K562 (cell line): ENCODE results near the gene COL26A1. TPM values are rescaled to one million over a fixed set of nuclear protein-coding genes. Genes with fewer than 3 reads are reported as not detected.

ENCODE experiments used
- ATAC-seq: fragments of 200-7000 bp; cut with Tn5 transposase; 3 replicates; pipeline ENCODE4 v1.9.1; 2020; ENCODE audit warnings: moderate library complexity
- BruUV-seq: library from RNA; stranded (reverse); fragments of 400-500 nt; replicated peaks from 2 replicates; lab custom pipeline; 2021; lab: Mats Ljungman, UMichigan
- CTCF ChIA-PET: fragments of 300-600 bp; formaldehyde crosslinking; extraction: SDS; loops from one replicate; lab custom pipeline; 2021; ENCODE audit warnings: low intra/inter-chr PET ratio; lab: Yijun Ruan, JAX
- POLR2A ChIA-PET: fragments of 300-600, 350-650 bp; sonication (Branson Sonifier 250); formaldehyde crosslinking; extraction: SDS; loops from one replicate; lab custom pipeline; 2021; ENCODE audit warnings: antibody characterized with exemption, inconsistent platforms; lab: Yijun Ruan, JAX
- DNase-seq, 4 experiments: peaks; one replicate each; pipeline versions ENCODE4 v3.0.0 to v3.0.0-alpha.2; 2011 to 2018; ENCODE audit warnings: low spot score in 3 of 4, mixed read lengths in 3 of 4; ENCODE audit errors: extremely low read depth in 1 of 4
- FAIRE-seq: peaks from 2 replicates; lab custom pipeline; 2011; peaks lifted over from hg19 to GRCh38; lab: Jason Lieb, UNC
- H2AFZ ChIP-seq: 2 replicates; pipeline ENCODE4 v1.6.0; 2011; ENCODE audit warnings: low read depth, low read length, control low read depth, inconsistent platforms
- H3K27ac ChIP-seq: fragments of 200-600 bp; 3 replicates; pipeline ENCODE4 v1.8.0; 2011; ENCODE audit warnings: low read depth, mild to moderate bottlenecking, control low read depth, inconsistent platforms, low read length, moderate library complexity, mixed read lengths; ENCODE audit errors: extremely low read depth
- H3K27me3 ChIP-seq, 2 experiments: fragments of 300-600 bp in 1 of 2; 2 replicates in 1 of 2; 3 replicates in 1 of 2; pipeline versions ENCODE4 v1.6.0 to v1.8.0; 2011; ENCODE audit warnings: inconsistent platforms in 2 of 2, low read length in 2 of 2, mild to moderate bottlenecking in 1 of 2, mixed read lengths in 1 of 2, moderate library complexity in 1 of 2; ENCODE audit not compliant: control insufficient read depth in 2 of 2, insufficient read depth in 2 of 2
- H3K36me3 ChIP-seq: fragments of 300-600 bp; 3 replicates; pipeline ENCODE4 v1.8.0; 2011; ENCODE audit warnings: mild to moderate bottlenecking, low read length, inconsistent platforms; ENCODE audit not compliant: control insufficient read depth, insufficient read depth
- H3K4me1 ChIP-seq, 2 experiments: fragments of 200-600 bp in 1 of 2; replicated peaks in 1 of 2; 2 replicates in 1 of 2; 3 replicates in 1 of 2; pipeline versions ENCODE4 v1.5.1 to v1.8.0; 2011; ENCODE audit warnings: inconsistent platforms in 2 of 2, low read length in 2 of 2, mild to moderate bottlenecking in 1 of 2, mixed read lengths in 1 of 2, moderate library complexity in 1 of 2; ENCODE audit not compliant: control insufficient read depth in 2 of 2, insufficient read depth in 2 of 2
- H3K4me2 ChIP-seq: 2 replicates; pipeline ENCODE4 v1.6.1; 2011; ENCODE audit warnings: low read length, control low read depth, inconsistent platforms, mixed read lengths; ENCODE audit not compliant: insufficient read depth
- H3K4me3 ChIP-seq: fragments of 200-600 bp; sonication (generic), shearing (Covaris generic); 2 replicates; pipeline ENCODE4 v1.5.1; 2016; ENCODE audit warnings: control low read depth, inconsistent platforms
- H3K79me2 ChIP-seq: fragments of 200-600 bp; 3 replicates; pipeline ENCODE4 v1.8.0; 2011; ENCODE audit warnings: low read length, inconsistent platforms; ENCODE audit not compliant: control insufficient read depth, insufficient read depth
- H3K9ac ChIP-seq, 2 experiments: 2 replicates each; pipeline versions ENCODE4 v1.6.0 to v1.6.1; 2011; ENCODE audit warnings: low read depth in 2 of 2, low read length in 2 of 2, control low read depth in 1 of 2, inconsistent platforms in 1 of 2, mild to moderate bottlenecking in 1 of 2, mixed read lengths in 1 of 2; ENCODE audit not compliant: insufficient read depth in 1 of 2
- H3K9me1 ChIP-seq: one replicate; pipeline ENCODE4 v1.6.0; 2011; ENCODE audit warnings: inconsistent platforms, mild to moderate bottlenecking, low read length, moderate library complexity; ENCODE audit not compliant: control insufficient read depth, insufficient read depth
- H3K9me3 ChIP-seq: replicated peaks from 2 replicates; pipeline ENCODE4 v1.5.1; 2011; ENCODE audit warnings: low read depth, low read length, inconsistent platforms; ENCODE audit not compliant: control insufficient read depth, insufficient read depth
- H4K20me1 ChIP-seq: replicated peaks from 2 replicates; pipeline ENCODE4 v1.6.1; 2011; ENCODE audit warnings: low read length, inconsistent platforms, mixed read lengths; ENCODE audit not compliant: control insufficient read depth, insufficient read depth
- MYBL2 ChIP-seq, 2 experiments: fragments of 450-650 bp in 1 of 2; sonication (generic) in 1 of 2; formaldehyde crosslinking in 1 of 2; IDR thresholded peaks; 2 replicates each; pipeline versions ENCODE4 v1.6.1 to v1.8.1; 2017 to 2022; ENCODE audit warnings: borderline replicate concordance in 1 of 2, inconsistent platforms in 1 of 2, low read depth in 1 of 2, mild to moderate bottlenecking in 1 of 2, missing genetic modification reagents in 1 of 2, moderate library complexity in 1 of 2
- RBM25 ChIP-seq: fragments of 200-400 bp; formaldehyde crosslinking; IDR thresholded peaks from 2 replicates; pipeline ENCODE4 v1.6.1; 2018; ENCODE audit warnings: low read length, low read depth, moderate library complexity; ENCODE audit not compliant: severe bottlenecking
- SRSF3 ChIP-seq: fragments of 200-400 bp; formaldehyde crosslinking; IDR thresholded peaks from 2 replicates; pipeline ENCODE4 v1.6.1; 2016; ENCODE audit warnings: mild to moderate bottlenecking, low read length, moderate library complexity; ENCODE audit not compliant: insufficient read depth
- STAT5B ChIP-seq: fragments of 250-450 bp; sonication (Bioruptor Pico); IDR thresholded peaks from 2 replicates; pipeline ENCODE4 v1.8.0; 2021; ENCODE audit warnings: mild to moderate bottlenecking, inconsistent platforms
- UBTF ChIP-seq, 2 experiments: IDR thresholded peaks; 2 replicates each; pipeline ENCODE4 v1.6.1; 2012; ENCODE audit warnings: improper control_type of control experiment in 2 of 2, low read depth in 2 of 2, low read length in 2 of 2, borderline replicate concordance in 1 of 2
- ZBTB8A ChIP-seq: fragments of 450-650 bp; IDR thresholded peaks from 2 replicates; pipeline ENCODE4 v1.6.1; 2018; ENCODE audit warnings: mild to moderate bottlenecking, moderate library complexity; ENCODE audit not compliant: partially characterized antibody
- WGBS: fragments of 100-300 bp; shearing (Covaris generic); methylation state at CpG from one replicate; pipeline ENCODE4 v1.1.6; 2016; ENCODE audit warnings: low coverage, mixed read lengths; ENCODE audit not compliant: insufficient coverage; ENCODE audit errors: missing lambda C conversion rate; 5-methylcytosine and 5-hydroxymethylcytosine counted together
- in situ Hi-C: fragments of 300-500 bp; cut with MboI; formaldehyde crosslinking; loops from 4 replicates; pipeline ENCODE4 v1.15.0; 2018; ENCODE audit warnings: inconsistent platforms, mixed read lengths
- intact Hi-C: fragments of 100-400 bp; cut with micrococcal nuclease; formaldehyde crosslinking; loops from 2 replicates; pipeline ENCODE4 v1.14.2; 2022
- polyA plus RNA-seq, 8 experiments: library from polyadenylated mRNA; depleted of rRNA in 4 of 8; stranded (reverse) in 5 of 8; unstranded in 3 of 8; fragments of >200 nt; fragmentation: Nextera tagmentation in 2 of 8; fragmentation: Illumina TruSeq in 1 of 8; extraction: Ambion mirVana in 2 of 8; extraction: Trizol in 1 of 8; gene quantifications; 2 replicates each; pipeline versions ENCODE4 v1.2.1 to v1.2.3, GENCODE V29; 2011 to 2014; ENCODE audit warnings: inconsistent platforms in 1 of 8, missing spikeins in 1 of 8
- total RNA-seq, 7 experiments: library from RNA; depleted of rRNA in 6 of 7; stranded (reverse); fragments of >200 nt in 6 of 7; fragmentation: Illumina TruSeq in 2 of 7; extraction: Trizol in 2 of 7; gene quantifications; 2 replicates each; pipeline versions ENCODE4 v1.2.1 to v1.2.3, GENCODE V29; 2011 to 2021; ENCODE audit warnings: low replicate concordance in 1 of 7

Gene COL26A1
- total and polyA plus RNA-seq, 9 of the 15 experiments (the other 6 are each of a cell fraction or from before 2014, with no cell fraction given), result 0.04 to 0.39 (median 0.07) TPM; not detected in 5

- Histone ChIP-seq H3K4me3 (no peak overlapping the region), H3K27me3 (peaks cover 19 to 77% of the 10 kb centered on the region in 2 experiments; a peak in 4 of 5 replicates), H4K20me1 (0 out of 2 replicates have a peak, but pooled peaks cover 3% of the 10 kb centered on the region), H3K27ac (no peak overlapping the region), H3K36me3 (no peaks in the 10 kb centered on the region), H3K79me2 (no peaks in the 10 kb centered on the region), H3K9me1 (no peaks in the 10 kb centered on the region), H2AFZ (no peak overlapping the region), H3K9me3 (no peaks in the 10 kb centered on the region), H3K4me2 (no peak overlapping the region), H3K4me1 (no peaks in the 10 kb centered on the region), H3K9ac (no peak overlapping the region)
- DNase-seq, result no peak
- in situ Hi-C loops (no loop called here), intact Hi-C loops (no loop called here)
- FAIRE-seq, result no peak
- WGBS, result 0% methylated on average over 5 of the region's 5 CpGs
- TF ChIP-seq SRSF3 (no peak), UBTF (IDR thresholded peaks at IDR 0.05; ENCODE audit: borderline replicate concordance in 1 of 2, low read depth in 2 of 2, low read length in 2 of 2) (no peak), MYBL2 (IDR thresholded peaks at IDR 0.05; ENCODE audit: low read depth) (no peak), MYBL2 (CRISPR knock-in tag; IDR thresholded peaks at IDR 0.05; ENCODE audit: borderline replicate concordance) (no peak), ZBTB8A (no peak), RBM25 (peak; percentile 8), STAT5B (no peak)
- no peak for ATAC-seq
- no TSS peak for BruUV-seq
- CTCF ChIA-PET, result interaction anchor here (0.6 to 0.7 kb wide), 2 partner anchors 564 to 1373 kb away, joined by 3 read pairs; no protein-coding TSS in a partner anchor
- POLR2A ChIA-PET, result interaction anchor here (0.6 kb wide), 1 partner anchor 11 kb away, joined by 3 read pairs; no protein-coding TSS in a partner anchor
Measured at GRCh38 chr7:101510297-101510696, 147.6 kb downstream of the COL26A1 start.
